ENCODE results near the gene STK32B. TPM values are rescaled to one million over a fixed set of nuclear protein-coding genes. Genes with fewer than 3 reads are reported as not detected.
A peak's percentile ranks its signal among the peaks of the same experiment; 100 is the strongest.

The STK32B gene
- total RNA-seq, 1 experiment from 2014 or later, result 1.1 TPM

GRCh38 chr4:5399790-5400421 is 348.6 kb downstream of the STK32B start:
- intact Hi-C loops (cut with micrococcal nuclease), result loop anchor here (2.0 kb wide), 1 partner anchor 413 kb away; no protein-coding TSS in a partner anchor
- no peak overlapping the region for H2AFZ ChIP-seq (ENCODE audit: low read length)
- no peaks in the 10 kb centered on the region for H4K20me1 ChIP-seq (ENCODE audit: low read length)
- H3K27me3 ChIP-seq (ENCODE audit: low read length), result no peaks in the 10 kb centered on the region
- H3F3A ChIP-seq (ENCODE audit: low read length, unreplicated experiment), result no peaks in the 10 kb centered on the region
- H3K79me2 ChIP-seq (ENCODE audit: low read length), result no peaks in the 10 kb centered on the region
- no peaks in the 10 kb centered on the region for H3K36me3 ChIP-seq (ENCODE audit: low read depth, low read length)
- ATAC-seq (peak; percentile 48; the same call in 1 of the 2 replicates), DNase-seq (peak; percentile 50)
- no peaks in the 10 kb centered on the region for H3K9me2 ChIP-seq (replicated peaks; ENCODE audit: low read length)
- BruUV-seq (replicated peaks), result no TSS peak
- H3K4me2 ChIP-seq (ENCODE audit: low read length), result no peak overlapping the region
- ChIA-PET CTCF (interaction anchor here (0.6 kb wide), 1 partner anchor 536 kb away, joined by 3 read pairs; no protein-coding TSS in a partner anchor), POLR2A (ENCODE audit: unreplicated experiment) (no interaction called here)
- peak; percentile 71 for TF ChIP-seq CTCF (conservative IDR thresholded peaks at IDR 0.05; ENCODE audit: low read depth, low read length)
- TF ChIP-seq EZH2phosphoT487 (IDR thresholded peaks at IDR 0.05; ENCODE audit: borderline replicate concordance, low read length), result no peak
- no peak for TF ChIP-seq EZH2 (IDR thresholded peaks at IDR 0.05; ENCODE audit: low read length, unreplicated experiment)
- no peak overlapping the region for H3K9ac ChIP-seq (ENCODE audit: low read length)
- H3K4me3 ChIP-seq (ENCODE audit: low read length), result no peak overlapping the region
- no peaks in the 10 kb centered on the region for H3K4me1 ChIP-seq (ENCODE audit: insufficient read depth, low read length)
- H3K9me3 ChIP-seq (ENCODE audit: low read length), result no peaks in the 10 kb centered on the region
- H3K27ac ChIP-seq (ENCODE audit: low read length), result no peak overlapping the region

- Histone ChIP-seq H3K4me1 (ENCODE audit: insufficient read depth, low read length) (no peaks in the 10 kb centered on the region), H4K20me1 (ENCODE audit: low read length) (no peaks in the 10 kb centered on the region), H3K27ac (ENCODE audit: low read length) (no peak overlapping the region), H3K4me3 (ENCODE audit: low read length) (no peak overlapping the region), H3K9me3 (ENCODE audit: low read length) (no peaks in the 10 kb centered on the region), H3K27me3 (ENCODE audit: low read length) (no peaks in the 10 kb centered on the region), H3K36me3 (ENCODE audit: low read depth, low read length) (no peaks in the 10 kb centered on the region), H3K4me2 (ENCODE audit: low read length) (no peak overlapping the region), H3K9me2 (replicated peaks; ENCODE audit: low read length) (no peaks in the 10 kb centered on the region), H3K79me2 (ENCODE audit: low read length) (no peaks in the 10 kb centered on the region), H3K9ac (ENCODE audit: low read length) (no peak overlapping the region), H3F3A (ENCODE audit: low read length, unreplicated experiment) (no peaks in the 10 kb centered on the region), H2AFZ (ENCODE audit: low read length) (no peak overlapping the region)
- POLR2A ChIA-PET (ENCODE audit: unreplicated experiment), result no interaction called here
- intact Hi-C loops (cut with micrococcal nuclease), result no loop called here
- no peak for TF ChIP-seq EZH2 (IDR thresholded peaks at IDR 0.05; ENCODE audit: low read length, unreplicated experiment)
- no peak for TF ChIP-seq CTCF (conservative IDR thresholded peaks at IDR 0.05; ENCODE audit: low read depth, low read length)
- TF ChIP-seq EZH2phosphoT487 (IDR thresholded peaks at IDR 0.05; ENCODE audit: borderline replicate concordance, low read length), result no peak
- ATAC-seq (no peak), DNase-seq (no peak)
- BruUV-seq (replicated peaks), result no TSS peak
- CTCF ChIA-PET, result no interaction called here
Observed at GRCh38 chr4:5403746-5404497, 352.6 kb downstream of the STK32B start.

GRCh38 chr4:5409237-5409636 is 358.0 kb downstream of the STK32B start:
- Histone ChIP-seq H3K27me3 (ENCODE audit: low read length) (no peaks in the 10 kb centered on the region), H3F3A (ENCODE audit: low read length, unreplicated experiment) (no peaks in the 10 kb centered on the region), H3K79me2 (ENCODE audit: low read length) (no peaks in the 10 kb centered on the region), H2AFZ (ENCODE audit: low read length) (no peak overlapping the region), H3K9me2 (replicated peaks; ENCODE audit: low read length) (no peaks in the 10 kb centered on the region), H3K9ac (ENCODE audit: low read length) (no peak overlapping the region), H4K20me1 (ENCODE audit: low read length) (no peaks in the 10 kb centered on the region), H3K4me2 (ENCODE audit: low read length) (no peak overlapping the region), H3K36me3 (ENCODE audit: low read depth, low read length) (no peaks in the 10 kb centered on the region), H3K27ac (ENCODE audit: low read length) (no peak overlapping the region), H3K4me3 (ENCODE audit: low read length) (no peak overlapping the region), H3K4me1 (ENCODE audit: insufficient read depth, low read length) (no peaks in the 10 kb centered on the region), H3K9me3 (ENCODE audit: low read length) (no peaks in the 10 kb centered on the region)
- ChIA-PET CTCF (no interaction called here), POLR2A (ENCODE audit: unreplicated experiment) (no interaction called here)
- ATAC-seq (no peak), DNase-seq (no peak)
- intact Hi-C loops (cut with micrococcal nuclease), result no loop called here
- no TSS peak for BruUV-seq (replicated peaks)
- TF ChIP-seq CTCF (conservative IDR thresholded peaks at IDR 0.05; ENCODE audit: low read depth, low read length) (no peak), EZH2 (IDR thresholded peaks at IDR 0.05; ENCODE audit: low read length, unreplicated experiment) (no peak), EZH2phosphoT487 (IDR thresholded peaks at IDR 0.05; ENCODE audit: borderline replicate concordance, low read length) (no peak)
